Body of pancreas (tissue), 4 donors: Measurements from ENCODE around the gene ODF4. TPM values are rescaled to one million over a fixed set of nuclear protein-coding genes. Genes with fewer than 3 reads are reported as not detected.

ENCODE experiments used
- ATAC-seq: fragments of 150-250 bp; one replicate; pipeline ENCODE4 v1.9.1; 2016
- DNase-seq, 4 donors: peaks; one replicate each; pipeline ENCODE4 v3.0.0-alpha.2; 2019
- H3K27ac ChIP-seq, 4 donors: fragments of 200-600 bp; sonication (generic); 1 replicate in 3 of 4; 2 replicates in 1 of 4; pipeline versions ENCODE4 v1.5.1 to v1.6.1; 2016 to 2019; ENCODE audit warnings: mild to moderate bottlenecking in 1 of 4, mixed read lengths in 1 of 4, moderate library complexity in 1 of 4
- H3K27me3 ChIP-seq, 2 donors: fragments of 200-600 bp; sonication (generic); one replicate each; pipeline ENCODE4 v1.6.0; 2016; ENCODE audit warnings: mild to moderate bottlenecking in 1 of 2
- H3K36me3 ChIP-seq, 2 donors: fragments of 200-600 bp; sonication (generic); replicated peaks in 1 of 2; 2 replicates each; pipeline ENCODE4 v1.5.1; 2016; ENCODE audit warnings: low read depth in 2 of 2; ENCODE audit not compliant: insufficient read depth in 1 of 2
- H3K4me1 ChIP-seq: fragments of 200-600 bp; sonication (generic); one replicate; pipeline ENCODE4 v1.6.0; 2016
- H3K4me3 ChIP-seq, 2 donors: fragments of 200-600 bp; sonication (generic); 1 replicate in 1 of 2; 2 replicates in 1 of 2; pipeline ENCODE4 v1.5.1; 2016 to 2019
- H3K9me3 ChIP-seq, 3 donors: fragments of 200-600 bp; sonication (generic); 1 replicate in 2 of 3; 2 replicates in 1 of 3; pipeline ENCODE4 v1.5.1; 2016
- POLR2A ChIP-seq, 3 donors: fragments of 450-650 bp; IDR thresholded peaks; one replicate each; pipeline ENCODE4 v1.6.1; 2016; ENCODE audit warnings: antibody characterized with exemption in 3 of 3, mild to moderate bottlenecking in 2 of 3
- WGBS, 2 donors: methylation state at CpG; one replicate each; pipeline ENCODE4 v1.1.5; 2017; 5-methylcytosine and 5-hydroxymethylcytosine counted together
- intact Hi-C: fragments of 100-400 bp; cut with DNase I; formaldehyde crosslinking; loops from one replicate; pipeline ENCODE4 v1.15.1; 2023
- total RNA-seq, 2 donors: library from RNA; depleted of rRNA; stranded (reverse); fragments of >200 nt; gene quantifications; one replicate each; pipeline ENCODE4 v1.1.0, GENCODE V29; 2016
- TF ChIP-seq, protein P1 (sequence below), 7 experiments: fragments of 450-650 bp in 4 of 7; fragments of 200-600 bp in 3 of 7; sonication (generic) in 3 of 7; IDR thresholded peaks; one replicate each; pipeline ENCODE4 v1.5.1; 2016 to 2019; ENCODE audit warnings: antibody characterized with exemption in 7 of 7

The ODF4 gene
- total RNA-seq, 2 donors from 2014 or later: not detected

DNA sequence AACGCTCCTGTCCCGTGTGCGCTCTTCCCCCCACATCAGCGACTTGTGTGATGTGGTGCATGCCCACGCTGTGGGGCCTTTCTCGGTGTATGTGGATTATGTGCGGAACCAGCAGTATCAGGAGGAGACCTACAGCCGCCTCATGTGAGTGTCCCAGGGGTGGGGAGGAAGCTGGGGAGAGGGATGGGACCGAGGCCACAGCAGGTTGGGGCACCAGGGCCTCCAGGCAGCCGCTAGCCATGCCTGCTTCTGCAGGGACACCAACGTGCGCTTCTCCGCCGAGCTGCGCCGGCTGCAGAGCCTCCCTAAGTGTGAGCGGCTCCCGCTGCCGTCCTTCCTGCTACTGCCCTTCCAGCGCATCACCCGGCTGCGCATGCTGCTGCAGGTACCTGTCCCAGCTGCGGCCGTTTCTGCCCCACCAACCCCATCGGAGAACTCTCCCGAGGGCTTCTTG, 23.8 kb upstream of the ODF4 start:
- peak; percentile 38 for ATAC-seq
- Histone ChIP-seq H3K27me3 (peaks cover 0 to 17% of the 10 kb centered on the region in 2 donors), H3K36me3 (no peaks in the 10 kb centered on the region), H3K27ac (no peak overlapping the region), H3K4me3 (no peak overlapping the region), H3K4me1 (peaks cover 7% of the 10 kb centered on the region), H3K9me3 (no peaks in the 10 kb centered on the region)
- TF ChIP-seq, protein P1, sequence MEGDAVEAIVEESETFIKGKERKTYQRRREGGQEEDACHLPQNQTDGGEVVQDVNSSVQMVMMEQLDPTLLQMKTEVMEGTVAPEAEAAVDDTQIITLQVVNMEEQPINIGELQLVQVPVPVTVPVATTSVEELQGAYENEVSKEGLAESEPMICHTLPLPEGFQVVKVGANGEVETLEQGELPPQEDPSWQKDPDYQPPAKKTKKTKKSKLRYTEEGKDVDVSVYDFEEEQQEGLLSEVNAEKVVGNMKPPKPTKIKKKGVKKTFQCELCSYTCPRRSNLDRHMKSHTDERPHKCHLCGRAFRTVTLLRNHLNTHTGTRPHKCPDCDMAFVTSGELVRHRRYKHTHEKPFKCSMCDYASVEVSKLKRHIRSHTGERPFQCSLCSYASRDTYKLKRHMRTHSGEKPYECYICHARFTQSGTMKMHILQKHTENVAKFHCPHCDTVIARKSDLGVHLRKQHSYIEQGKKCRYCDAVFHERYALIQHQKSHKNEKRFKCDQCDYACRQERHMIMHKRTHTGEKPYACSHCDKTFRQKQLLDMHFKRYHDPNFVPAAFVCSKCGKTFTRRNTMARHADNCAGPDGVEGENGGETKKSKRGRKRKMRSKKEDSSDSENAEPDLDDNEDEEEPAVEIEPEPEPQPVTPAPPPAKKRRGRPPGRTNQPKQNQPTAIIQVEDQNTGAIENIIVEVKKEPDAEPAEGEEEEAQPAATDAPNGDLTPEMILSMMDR (IDR thresholded peaks at IDR 0.05): no peak
- no peak for TF ChIP-seq POLR2A (IDR thresholded peaks at IDR 0.05)
- 51 to 59% methylated on average over 14 to 26 of the region's 26 CpGs for WGBS, 2 donors
- no peak for DNase-seq
- intact Hi-C loops: no loop called here

DNA sequence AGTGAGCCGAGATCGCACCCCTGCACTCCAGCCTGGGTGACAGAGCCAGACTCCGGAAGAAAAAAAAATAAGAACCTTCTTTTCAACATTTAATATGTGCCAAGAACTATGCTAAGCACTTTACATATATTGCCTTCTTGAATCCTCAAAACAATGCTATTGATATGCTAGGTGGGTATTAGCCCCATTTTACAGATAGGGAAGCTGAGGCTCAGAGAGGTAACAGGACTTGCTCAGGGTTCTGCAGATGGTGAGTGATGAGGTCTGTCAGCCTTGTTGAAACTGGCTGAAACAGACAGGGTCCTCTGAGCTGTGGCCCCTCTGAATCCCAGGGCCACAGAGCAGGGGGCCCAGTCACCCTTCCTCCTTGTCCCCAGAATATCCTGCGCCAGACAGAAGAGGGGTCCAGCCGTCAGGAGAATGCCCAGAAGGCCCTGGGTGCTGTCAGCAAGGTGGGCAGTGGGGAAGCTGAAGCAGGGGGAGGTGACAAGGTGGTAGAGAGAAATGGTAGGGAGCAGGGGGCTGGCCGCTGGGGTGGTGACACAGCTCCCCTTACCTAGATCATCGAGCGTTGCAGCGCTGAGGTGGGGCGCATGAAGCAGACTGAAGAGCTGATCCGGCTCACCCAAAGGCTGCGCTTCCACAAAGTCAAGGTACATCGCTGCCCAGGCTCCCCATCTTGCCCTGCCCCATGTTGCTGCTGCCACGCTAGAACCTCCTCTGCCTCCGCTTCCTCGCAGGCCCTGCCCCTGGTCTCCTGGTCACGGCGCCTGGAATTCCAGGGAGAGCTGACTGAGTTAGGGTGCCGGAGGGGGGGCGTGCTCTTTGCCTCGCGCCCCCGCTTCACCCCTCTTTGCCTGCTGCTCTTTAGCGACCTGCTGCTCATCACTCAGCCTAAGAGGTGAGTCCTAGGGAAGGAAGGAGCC, 21.4 kb upstream of the ODF4 start:
- Histone ChIP-seq H3K4me1 (peaks cover 7% of the 10 kb centered on the region), H3K36me3 (no peaks in the 10 kb centered on the region), H3K4me3 (no peak overlapping the region), H3K27ac (no peak overlapping the region), H3K27me3 (peaks cover 0 to 8% of the 10 kb centered on the region in 2 donors), H3K9me3 (no peaks in the 10 kb centered on the region)
- TF ChIP-seq POLR2A (IDR thresholded peaks at IDR 0.05): no peak
- TF ChIP-seq, protein P1 (IDR thresholded peaks at IDR 0.05): no peak
- DNase-seq (no peak), ATAC-seq (no peak)
- WGBS, 2 donors: 62 to 74% methylated on average over 23 to 24 of the region's 24 CpGs
- intact Hi-C loops: no loop called here

DNA sequence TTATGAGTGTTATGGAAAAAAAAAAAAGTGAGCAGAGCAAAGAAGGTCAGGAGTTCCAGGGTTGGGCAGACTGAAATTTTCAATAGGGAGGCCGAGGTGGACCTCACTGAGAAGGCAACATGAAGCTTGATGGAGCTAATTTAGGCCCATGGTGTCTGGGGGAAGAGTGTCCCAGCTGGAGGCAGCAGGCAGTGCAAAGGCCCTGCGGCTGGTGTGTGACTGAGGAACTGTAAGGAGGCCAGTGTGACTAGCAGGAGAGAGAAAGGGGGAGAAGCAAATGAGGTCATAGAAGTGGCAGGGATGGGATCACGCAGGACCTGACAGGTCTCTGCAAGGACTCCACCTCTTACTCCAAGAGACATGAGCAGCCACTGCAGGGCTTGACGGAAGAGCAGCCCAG, 19.4 kb upstream of the ODF4 start:
- DNase-seq: no peak
- TF ChIP-seq, protein P1 (IDR thresholded peaks at IDR 0.05): no peak
- TF ChIP-seq POLR2A (IDR thresholded peaks at IDR 0.05): no peak
- 75 to 90% methylated on average over 3 to 4 of the region's 4 CpGs for WGBS, 2 donors
- Histone ChIP-seq H3K4me1 (peaks cover 2% of the 10 kb centered on the region), H3K9me3 (no peaks in the 10 kb centered on the region), H3K27ac (no peak overlapping the region), H3K27me3 (no peaks in the 10 kb centered on the region), H3K4me3 (no peak overlapping the region), H3K36me3 (no peaks in the 10 kb centered on the region)
- no peak for ATAC-seq
- intact Hi-C loops: no loop called here

DNA sequence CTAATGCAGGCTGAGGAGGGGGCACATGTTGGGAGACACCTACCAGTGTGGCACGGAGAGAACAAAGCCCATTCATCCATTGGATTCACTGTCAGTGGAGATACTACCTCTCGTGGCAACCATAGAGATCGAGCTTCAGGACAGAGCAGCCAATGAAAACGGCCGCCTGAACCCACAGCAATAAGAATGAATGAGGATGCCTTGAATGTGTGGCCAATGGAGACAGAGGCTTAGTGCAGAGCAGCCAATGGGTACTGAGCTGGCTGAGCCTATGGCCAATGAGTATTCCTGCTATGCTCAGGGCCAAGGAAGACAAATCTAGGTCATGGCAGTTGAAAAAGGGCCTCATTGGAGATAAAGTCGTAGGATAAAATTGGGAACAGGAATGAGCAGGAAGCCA, 18.6 kb upstream of the ODF4 start:
- DNase-seq: no peak
- TF ChIP-seq, protein P1 (IDR thresholded peaks at IDR 0.05): no peak
- TF ChIP-seq POLR2A (IDR thresholded peaks at IDR 0.05): no peak
- H3K4me1 ChIP-seq: no peaks in the 10 kb centered on the region
- H3K4me3 ChIP-seq: no peak overlapping the region
- H3K27me3 ChIP-seq: no peaks in the 10 kb centered on the region
- no peak for ATAC-seq
- 74 to 77% methylated on average over 5 to 6 of the region's 6 CpGs for WGBS, 2 donors
- H3K27ac ChIP-seq: no peak overlapping the region
- H3K9me3 ChIP-seq: no peaks in the 10 kb centered on the region
- no peaks in the 10 kb centered on the region for H3K36me3 ChIP-seq
- intact Hi-C loops: no loop called here
